ENCODE results near the gene TSHZ2.
"Not testable (repeated sequence)": the region's sequence is repeated elsewhere in the genome, so short reads cannot be mapped to it uniquely, and the experiment has no call there.

DNA sequence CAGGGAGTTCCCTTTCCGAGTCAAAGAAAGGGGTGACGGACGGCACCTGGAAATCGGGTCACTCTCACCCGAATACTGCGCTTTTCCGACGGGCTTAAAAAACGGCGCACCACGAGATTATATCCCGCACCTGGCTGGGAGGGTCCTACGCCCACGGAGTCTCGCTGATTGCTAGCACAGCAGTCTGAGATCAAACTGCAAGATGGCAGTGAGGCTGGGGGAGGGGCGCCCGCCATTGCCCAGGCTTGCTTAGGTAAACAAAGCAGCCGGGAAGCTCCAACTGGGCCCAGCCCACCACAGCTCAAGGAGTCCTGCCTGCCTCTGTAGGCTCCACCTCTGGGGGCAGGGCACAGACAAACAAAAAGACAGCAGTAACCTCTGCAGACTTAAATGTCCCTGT, 500.7 kb downstream of the TSHZ2 start:
- TF ChIP-seq, protein P1, sequence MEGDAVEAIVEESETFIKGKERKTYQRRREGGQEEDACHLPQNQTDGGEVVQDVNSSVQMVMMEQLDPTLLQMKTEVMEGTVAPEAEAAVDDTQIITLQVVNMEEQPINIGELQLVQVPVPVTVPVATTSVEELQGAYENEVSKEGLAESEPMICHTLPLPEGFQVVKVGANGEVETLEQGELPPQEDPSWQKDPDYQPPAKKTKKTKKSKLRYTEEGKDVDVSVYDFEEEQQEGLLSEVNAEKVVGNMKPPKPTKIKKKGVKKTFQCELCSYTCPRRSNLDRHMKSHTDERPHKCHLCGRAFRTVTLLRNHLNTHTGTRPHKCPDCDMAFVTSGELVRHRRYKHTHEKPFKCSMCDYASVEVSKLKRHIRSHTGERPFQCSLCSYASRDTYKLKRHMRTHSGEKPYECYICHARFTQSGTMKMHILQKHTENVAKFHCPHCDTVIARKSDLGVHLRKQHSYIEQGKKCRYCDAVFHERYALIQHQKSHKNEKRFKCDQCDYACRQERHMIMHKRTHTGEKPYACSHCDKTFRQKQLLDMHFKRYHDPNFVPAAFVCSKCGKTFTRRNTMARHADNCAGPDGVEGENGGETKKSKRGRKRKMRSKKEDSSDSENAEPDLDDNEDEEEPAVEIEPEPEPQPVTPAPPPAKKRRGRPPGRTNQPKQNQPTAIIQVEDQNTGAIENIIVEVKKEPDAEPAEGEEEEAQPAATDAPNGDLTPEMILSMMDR (conservative IDR thresholded peaks at IDR 0.05 in 1 of 2, IDR thresholded peaks at IDR 0.05 in 1 of 2; ENCODE audit: extremely low read depth in 1 of 2, insufficient read depth in 1 of 2, low read depth in 1 of 2, low read length in 2 of 2): not testable (repeated sequence)
- TF ChIP-seq EZH2 (IDR thresholded peaks at IDR 0.05; ENCODE audit: borderline replicate concordance, low read length): not testable (repeated sequence)
